OCI-LY7 (cell line): ENCODE data around the gene THOC7.

Experiments used
- EZH2phosphoT487 ChIP-seq: fragments of 200-600 bp; sonication (generic); IDR thresholded peaks from 2 replicates; pipeline ENCODE4 v1.6.1; 2018; ENCODE audit warnings: low read depth, borderline replicate concordance, mild to moderate bottlenecking, mixed run types, antibody characterized with exemption, low read length, moderate library complexity, mixed read lengths
- TF ChIP-seq, protein P1 (sequence below): fragments of 200-600 bp; sonication (generic); conservative IDR thresholded peaks from 2 replicates; pipeline ENCODE4 v1.5.1; 2014; ENCODE audit warnings: mild to moderate bottlenecking, antibody characterized with exemption, low read length, moderate library complexity, mixed read lengths

DNA sequence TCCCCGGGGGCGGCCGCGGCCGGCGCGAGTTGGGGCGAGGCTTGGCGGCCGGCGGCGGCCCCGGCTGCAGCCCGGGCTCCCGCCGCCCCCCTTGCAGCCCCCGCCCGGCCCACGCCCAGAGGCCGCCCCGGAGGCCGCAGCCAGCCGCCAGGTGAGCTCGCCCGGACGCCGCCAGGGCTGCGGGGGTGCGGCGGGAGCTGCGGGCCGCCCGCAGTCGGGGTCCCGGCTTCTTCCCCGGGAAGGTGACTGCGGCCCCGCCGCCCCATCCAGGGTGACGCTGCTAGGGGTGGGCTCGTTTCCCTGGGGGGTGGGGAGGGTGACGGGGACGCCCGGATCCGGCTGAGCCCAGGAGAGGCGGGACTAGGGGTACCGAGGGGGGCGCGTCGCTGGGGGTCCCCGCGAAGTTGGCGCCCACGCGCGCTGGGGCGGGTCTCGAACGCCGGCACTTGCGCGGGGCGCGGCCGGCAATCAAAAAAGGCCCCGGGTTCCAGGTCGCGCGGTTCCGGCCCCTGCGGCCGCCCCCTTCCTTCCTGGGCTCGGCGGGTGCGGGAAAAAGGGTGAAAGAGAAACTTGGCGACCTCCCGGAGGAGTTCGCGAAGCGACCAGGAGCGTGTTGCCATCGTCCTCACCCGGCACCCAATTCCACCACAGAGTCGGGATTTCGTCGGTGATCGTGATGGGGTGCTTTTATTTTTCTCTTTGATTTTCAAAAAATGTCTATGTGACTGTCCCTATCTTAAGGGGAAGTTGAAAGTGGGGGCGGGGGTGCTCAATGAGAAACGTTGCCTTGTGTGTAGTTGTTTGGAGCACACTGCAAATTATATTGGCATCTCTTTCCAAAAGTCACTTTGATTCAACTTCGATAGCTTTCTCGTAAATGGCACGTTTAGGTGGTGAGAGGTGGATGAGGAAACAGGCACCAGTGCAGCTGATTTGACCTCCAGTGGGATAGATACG lies 681 bp upstream of the THOC7 start:
- TF ChIP-seq, protein P1, sequence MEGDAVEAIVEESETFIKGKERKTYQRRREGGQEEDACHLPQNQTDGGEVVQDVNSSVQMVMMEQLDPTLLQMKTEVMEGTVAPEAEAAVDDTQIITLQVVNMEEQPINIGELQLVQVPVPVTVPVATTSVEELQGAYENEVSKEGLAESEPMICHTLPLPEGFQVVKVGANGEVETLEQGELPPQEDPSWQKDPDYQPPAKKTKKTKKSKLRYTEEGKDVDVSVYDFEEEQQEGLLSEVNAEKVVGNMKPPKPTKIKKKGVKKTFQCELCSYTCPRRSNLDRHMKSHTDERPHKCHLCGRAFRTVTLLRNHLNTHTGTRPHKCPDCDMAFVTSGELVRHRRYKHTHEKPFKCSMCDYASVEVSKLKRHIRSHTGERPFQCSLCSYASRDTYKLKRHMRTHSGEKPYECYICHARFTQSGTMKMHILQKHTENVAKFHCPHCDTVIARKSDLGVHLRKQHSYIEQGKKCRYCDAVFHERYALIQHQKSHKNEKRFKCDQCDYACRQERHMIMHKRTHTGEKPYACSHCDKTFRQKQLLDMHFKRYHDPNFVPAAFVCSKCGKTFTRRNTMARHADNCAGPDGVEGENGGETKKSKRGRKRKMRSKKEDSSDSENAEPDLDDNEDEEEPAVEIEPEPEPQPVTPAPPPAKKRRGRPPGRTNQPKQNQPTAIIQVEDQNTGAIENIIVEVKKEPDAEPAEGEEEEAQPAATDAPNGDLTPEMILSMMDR: no peak
- TF ChIP-seq EZH2phosphoT487: no peak
